ENCODE data around the gene RPL29. TPM values are rescaled to one million over a fixed set of nuclear protein-coding genes. Genes with fewer than 3 reads are reported as not detected.

Gene RPL29
- total RNA-seq, 4 donors from 2014 or later = 786 to 1,908 (median 1,382) TPM

- Histone ChIP-seq H3K9me3 (no peaks in the 10 kb centered on the region), H3K36me3 (no peaks in the 10 kb centered on the region), H3K4me3 (peak overlapping the region in 1 of 4 donors; percentile 1), H3K27me3 (peaks cover 0 to 4% (median 0%) of the 10 kb centered on the region in 4 donors), H3K27ac (replicated peaks in 1 of 4) (peak overlapping the region; percentile 16 to 39 (median 31)), H3K4me1 (peaks cover 27 to 34% (median 32%) of the 10 kb centered on the region in 4 donors)
- no peak for TF ChIP-seq CTCF (IDR thresholded peaks at IDR 0.05)
- TF ChIP-seq POLR2A (IDR thresholded peaks at IDR 0.05; ENCODE audit: low read depth) = no peak
- TF ChIP-seq EP300 (IDR thresholded peaks at IDR 0.05) = no peak
- TF ChIP-seq POLR2AphosphoS5 (IDR thresholded peaks at IDR 0.05) = no peak
- 19% methylated on average over 9 of the region's 15 CpGs for WGBS
- no peak for DNase-seq (ENCODE audit: extremely low spot score)
- intact Hi-C loops (cut with DNase I) = loop anchor here (2.0 to 10.0 kb wide), 2 partner anchors 49 to 339 kb away; no protein-coding TSS in a partner anchor
Observed at GRCh38 chr3:52005571-52005986, 9.9 kb upstream of the RPL29 start.

GRCh38 chr3:52004906-52005395 lies 9.3 kb upstream of the RPL29 start:
- TF ChIP-seq POLR2AphosphoS5 (IDR thresholded peaks at IDR 0.05) = no peak
- TF ChIP-seq POLR2A (IDR thresholded peaks at IDR 0.05; ENCODE audit: low read depth) = no peak
- TF ChIP-seq EP300 (IDR thresholded peaks at IDR 0.05) = no peak
- no peak for TF ChIP-seq CTCF (IDR thresholded peaks at IDR 0.05)
- Histone ChIP-seq H3K4me1 (peaks cover 27 to 34% (median 32%) of the 10 kb centered on the region in 4 donors), H3K4me3 (no peak overlapping the region), H3K36me3 (no peaks in the 10 kb centered on the region), H3K9me3 (no peaks in the 10 kb centered on the region), H3K27ac (replicated peaks in 1 of 4) (peak overlapping the region; percentile 16 to 39 (median 31)), H3K27me3 (peaks cover 0 to 8% (median 0%) of the 10 kb centered on the region in 4 donors)
- WGBS = 100% methylated on average over 1 of the region's 4 CpGs
- intact Hi-C loops (cut with DNase I) = loop anchor here (2.0 to 10.0 kb wide), 2 partner anchors 50 to 340 kb away; no protein-coding TSS in a partner anchor
- no peak for DNase-seq (ENCODE audit: extremely low spot score)

- peaks cover 0 to 12% (median 0%) of the 10 kb centered on the region in 4 donors for H3K27me3 ChIP-seq
- intact Hi-C loops (cut with DNase I) = loop anchor here (2.0 to 10.0 kb wide), 2 partner anchors 51 to 341 kb away; no protein-coding TSS in a partner anchor
- WGBS = 57% methylated on average over 16 of the region's 16 CpGs
- H3K36me3 ChIP-seq = no peaks in the 10 kb centered on the region
- DNase-seq (ENCODE audit: extremely low spot score) = no peak
- TF ChIP-seq POLR2AphosphoS5 (IDR thresholded peaks at IDR 0.05) (no peak), CTCF (IDR thresholded peaks at IDR 0.05) (peak; percentile 38 to 48 (median 46)), EP300 (IDR thresholded peaks at IDR 0.05) (no peak)
- peaks cover 27 to 34% (median 32%) of the 10 kb centered on the region in 4 donors for H3K4me1 ChIP-seq
- H3K27ac ChIP-seq (replicated peaks in 1 of 4) = peak overlapping the region in 1 of 4 donors; percentile 39
- H3K4me3 ChIP-seq = no peak overlapping the region
- H3K9me3 ChIP-seq = no peaks in the 10 kb centered on the region
Observed at GRCh38 chr3:52004163-52004787, 8.6 kb upstream of the RPL29 start.

- TF ChIP-seq POLR2AphosphoS5 (IDR thresholded peaks at IDR 0.05) (no peak), POLR2A (IDR thresholded peaks at IDR 0.05; ENCODE audit: low read depth) (no peak), EP300 (IDR thresholded peaks at IDR 0.05) (no peak), CTCF (IDR thresholded peaks at IDR 0.05) (no peak)
- intact Hi-C loops (cut with DNase I) = loop anchor here (10.0 kb wide), 1 partner anchor 342 kb away; no protein-coding TSS in a partner anchor
- Histone ChIP-seq H3K36me3 (no peaks in the 10 kb centered on the region), H3K4me3 (no peak overlapping the region), H3K27ac (replicated peaks in 1 of 4) (no peak overlapping the region), H3K4me1 (peaks cover 27 to 34% (median 32%) of the 10 kb centered on the region in 4 donors), H3K9me3 (no peaks in the 10 kb centered on the region), H3K27me3 (peaks cover 0 to 25% (median 0%) of the 10 kb centered on the region in 4 donors)
- no peak for DNase-seq (ENCODE audit: extremely low spot score)
- 73% methylated on average over 6 of the region's 6 CpGs for WGBS
Observed at GRCh38 chr3:52002748-52003147, 7.1 kb upstream of the RPL29 start.

All from esophagus muscularis mucosa (tissue), 4 donors.